Glutamatergic neuron (in vitro differentiated cells): Measurements from ENCODE around the gene ADRA2C. TPM values are rescaled to one million over a fixed set of nuclear protein-coding genes. Genes with fewer than 3 reads are reported as not detected.

Experiments used
- DNase-seq: peaks from one replicate; pipeline ENCODE4 v3.0.0; 2022
- H3K27ac Mint-ChIP-seq: one replicate; pipeline ENCODE4 v1.8.0; 2020; ENCODE audit warnings: mild to moderate bottlenecking, mixed read lengths, inconsistent platforms; ENCODE audit not compliant: unreplicated experiment
- H3K27me3 Mint-ChIP-seq: one replicate; pipeline ENCODE4 v1.8.0; 2020; ENCODE audit warnings: mild to moderate bottlenecking, moderate library complexity, mixed read lengths, inconsistent platforms; ENCODE audit not compliant: unreplicated experiment
- H3K36me3 Mint-ChIP-seq: one replicate; pipeline ENCODE4 v1.8.0; 2020; ENCODE audit warnings: mild to moderate bottlenecking, mixed read lengths, inconsistent platforms; ENCODE audit not compliant: unreplicated experiment
- H3K4me1 Mint-ChIP-seq: one replicate; pipeline ENCODE4 v1.8.0; 2020; ENCODE audit warnings: mild to moderate bottlenecking, low read depth, mixed read lengths, inconsistent platforms; ENCODE audit not compliant: unreplicated experiment
- H3K4me3 Mint-ChIP-seq: one replicate; pipeline ENCODE4 v1.8.0; 2020; ENCODE audit warnings: mild to moderate bottlenecking, mixed read lengths, inconsistent platforms; ENCODE audit not compliant: unreplicated experiment
- H3K9me3 Mint-ChIP-seq: one replicate; pipeline ENCODE4 v1.8.0; 2020; ENCODE audit warnings: mild to moderate bottlenecking, moderate library complexity, mixed read lengths, inconsistent platforms; ENCODE audit not compliant: unreplicated experiment
- CTCF ChIP-seq: fragments of 200-600 bp; sonication (generic); IDR thresholded peaks from one replicate; pipeline ENCODE4 v1.5.0; 2021; ENCODE audit not compliant: partially characterized antibody, unreplicated experiment
- total RNA-seq: library from RNA; stranded (reverse); fragmentation: NEBNext Ultra II Directional; extraction: Animal tissue kit (Norgen Biotek cat#: 25700); gene quantifications from one replicate; pipeline ENCODE4 v1.2.1, GENCODE V29; 2021; ENCODE audit not compliant: unreplicated experiment

ADRA2C gene
- total RNA-seq, 1 donor from 2014 or later, result 4.8 TPM

GRCh38 chr4:3807822-3808496 is 41.8 kb downstream of the ADRA2C start:
- Mint-ChIP-seq H3K36me3 (no peaks in the 10 kb centered on the region), H3K27me3 (peaks cover 4% of the 10 kb centered on the region), H3K9me3 (peaks cover 2% of the 10 kb centered on the region), H3K4me1 (peaks cover 5% of the 10 kb centered on the region), H3K27ac (no peak overlapping the region), H3K4me3 (no peak overlapping the region)
- DNase-seq, result no peak
- TF ChIP-seq CTCF, result no peak

- peaks cover 2% of the 10 kb centered on the region for H3K9me3 Mint-ChIP-seq
- no peak for TF ChIP-seq CTCF
- H3K36me3 Mint-ChIP-seq, result no peaks in the 10 kb centered on the region
- no peak overlapping the region for H3K4me3 Mint-ChIP-seq
- DNase-seq, result no peak
- H3K4me1 Mint-ChIP-seq, result peaks cover 5% of the 10 kb centered on the region
- H3K27me3 Mint-ChIP-seq, result peaks cover 4% of the 10 kb centered on the region
- no peak overlapping the region for H3K27ac Mint-ChIP-seq
These were observed 42.4 kb downstream of the ADRA2C start for GRCh38 chr4:3808597-3808996.

- H3K9me3 Mint-ChIP-seq, result peaks cover 3% of the 10 kb centered on the region
- peaks cover 3% of the 10 kb centered on the region for H3K27me3 Mint-ChIP-seq
- H3K4me3 Mint-ChIP-seq, result no peak overlapping the region
- no peak for TF ChIP-seq CTCF
- peaks cover 5% of the 10 kb centered on the region for H3K4me1 Mint-ChIP-seq
- no peak for DNase-seq
- H3K36me3 Mint-ChIP-seq, result no peaks in the 10 kb centered on the region
- H3K27ac Mint-ChIP-seq, result no peak overlapping the region
These were observed 42.8 kb downstream of the ADRA2C start for GRCh38 chr4:3809028-3809427.

GRCh38 chr4:3809451-3810110 is 43.4 kb downstream of the ADRA2C start:
- Mint-ChIP-seq H3K36me3 (no peaks in the 10 kb centered on the region), H3K4me3 (no peak overlapping the region), H3K9me3 (peaks cover 4% of the 10 kb centered on the region), H3K27me3 (no peaks in the 10 kb centered on the region), H3K4me1 (peaks cover 5% of the 10 kb centered on the region), H3K27ac (no peak overlapping the region)
- DNase-seq, result no peak
- TF ChIP-seq CTCF, result no peak

- peaks cover 4% of the 10 kb centered on the region for H3K9me3 Mint-ChIP-seq
- H3K36me3 Mint-ChIP-seq, result no peaks in the 10 kb centered on the region
- H3K4me1 Mint-ChIP-seq, result peaks cover 5% of the 10 kb centered on the region
- no peak for DNase-seq
- H3K27me3 Mint-ChIP-seq, result no peaks in the 10 kb centered on the region
- no peak overlapping the region for H3K27ac Mint-ChIP-seq
- TF ChIP-seq CTCF, result no peak
- no peak overlapping the region for H3K4me3 Mint-ChIP-seq
These were observed 44.0 kb downstream of the ADRA2C start for GRCh38 chr4:3810111-3810680.
